ENCODE results near the gene DRC7. TPM values are rescaled to one million over a fixed set of nuclear protein-coding genes. Genes with fewer than 3 reads are reported as not detected.
"Not testable (repeated sequence)": the region's sequence is repeated elsewhere in the genome, so short reads cannot be mapped to it uniquely, and the experiment has no call there.

The DRC7 gene
- total RNA-seq, 1 experiment from 2014 or later = not detected

DNA sequence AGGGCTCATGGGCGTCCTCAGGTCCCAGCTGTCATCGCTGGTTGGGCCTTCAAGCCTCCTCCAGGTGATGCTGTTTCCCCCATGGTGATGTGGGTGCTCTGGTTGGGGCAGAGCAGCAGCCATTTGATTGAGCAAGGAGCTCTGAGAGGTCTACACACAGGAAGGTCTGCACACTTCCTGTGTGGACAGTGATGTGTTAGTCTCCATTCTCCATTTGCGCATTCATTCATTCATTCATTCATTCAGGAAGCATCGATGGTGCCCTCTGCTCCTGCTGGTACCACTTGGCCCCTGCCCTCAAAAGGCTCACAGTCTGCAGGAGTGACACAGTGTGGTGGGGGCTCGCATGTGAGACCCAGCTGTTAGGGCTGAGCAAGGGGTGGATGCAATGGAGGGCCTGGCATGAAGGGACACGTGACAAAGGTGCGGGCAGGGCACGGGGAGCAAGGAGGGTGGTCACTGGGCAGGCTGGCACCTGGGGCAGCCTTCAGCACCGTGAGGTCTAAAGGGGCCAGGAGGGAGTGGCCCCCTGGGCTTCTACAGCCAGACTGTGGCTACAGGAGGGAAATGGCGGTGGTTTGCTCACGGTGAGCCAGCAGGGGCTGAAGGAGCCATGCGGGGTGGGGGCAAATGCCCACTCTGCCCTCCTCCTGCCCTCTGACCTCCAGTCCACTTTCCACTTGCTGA lies 25.0 kb upstream of the DRC7 start:
- H3K4me1 Mint-ChIP-seq (ENCODE audit: insufficient read depth, unreplicated experiment) = no peaks in the 10 kb centered on the region
- H3K27me3 Mint-ChIP-seq (ENCODE audit: insufficient read depth, unreplicated experiment) = peaks cover 20% of the 10 kb centered on the region
- DNase-seq (ENCODE audit: unreplicated experiment) = no peak
- POLR2A ChIA-PET = no interaction called here
- no peaks in the 10 kb centered on the region for H3K9me3 Mint-ChIP-seq (ENCODE audit: unreplicated experiment)
- H3K27ac Mint-ChIP-seq (ENCODE audit: low read depth, unreplicated experiment) = no peak overlapping the region
- intact Hi-C loops (cut with micrococcal nuclease) = no loop called here
- TF ChIP-seq, protein P1, sequence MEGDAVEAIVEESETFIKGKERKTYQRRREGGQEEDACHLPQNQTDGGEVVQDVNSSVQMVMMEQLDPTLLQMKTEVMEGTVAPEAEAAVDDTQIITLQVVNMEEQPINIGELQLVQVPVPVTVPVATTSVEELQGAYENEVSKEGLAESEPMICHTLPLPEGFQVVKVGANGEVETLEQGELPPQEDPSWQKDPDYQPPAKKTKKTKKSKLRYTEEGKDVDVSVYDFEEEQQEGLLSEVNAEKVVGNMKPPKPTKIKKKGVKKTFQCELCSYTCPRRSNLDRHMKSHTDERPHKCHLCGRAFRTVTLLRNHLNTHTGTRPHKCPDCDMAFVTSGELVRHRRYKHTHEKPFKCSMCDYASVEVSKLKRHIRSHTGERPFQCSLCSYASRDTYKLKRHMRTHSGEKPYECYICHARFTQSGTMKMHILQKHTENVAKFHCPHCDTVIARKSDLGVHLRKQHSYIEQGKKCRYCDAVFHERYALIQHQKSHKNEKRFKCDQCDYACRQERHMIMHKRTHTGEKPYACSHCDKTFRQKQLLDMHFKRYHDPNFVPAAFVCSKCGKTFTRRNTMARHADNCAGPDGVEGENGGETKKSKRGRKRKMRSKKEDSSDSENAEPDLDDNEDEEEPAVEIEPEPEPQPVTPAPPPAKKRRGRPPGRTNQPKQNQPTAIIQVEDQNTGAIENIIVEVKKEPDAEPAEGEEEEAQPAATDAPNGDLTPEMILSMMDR (IDR thresholded peaks at IDR 0.05; ENCODE audit: unreplicated experiment) = no peak
- CTCF ChIA-PET = interaction anchor here (0.5 to 1.5 kb wide), 3 partner anchors 20 to 183 kb away, joined by 3 to 7 read pairs (median 3); no protein-coding TSS in a partner anchor
- no TSS peak for BruUV-seq (replicated peaks)
- H3K4me3 Mint-ChIP-seq (ENCODE audit: unreplicated experiment) = no peak overlapping the region
- no peaks in the 10 kb centered on the region for H3K36me3 Mint-ChIP-seq (ENCODE audit: insufficient read depth, unreplicated experiment)

DNA sequence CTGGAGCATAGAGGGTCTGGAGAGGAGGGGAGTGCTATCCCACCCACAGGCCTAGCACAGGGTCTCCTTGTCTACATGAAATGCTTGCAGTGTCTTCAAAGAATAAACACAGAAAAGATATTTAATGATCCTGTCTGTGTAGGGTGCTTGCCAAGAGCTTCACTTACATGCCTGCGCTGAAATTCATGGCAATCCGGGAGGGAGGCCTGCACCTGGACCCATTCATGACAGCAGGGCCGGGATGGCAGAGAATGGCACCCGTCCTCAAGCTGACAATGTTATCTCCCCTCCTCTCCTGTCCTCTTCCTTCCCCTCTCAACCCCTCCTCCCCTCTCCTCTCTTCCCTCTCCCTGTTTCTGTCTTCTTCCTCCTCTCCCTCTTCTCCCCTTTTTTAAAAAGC lies 24.4 kb upstream of the DRC7 start:
- no peak overlapping the region for H3K27ac Mint-ChIP-seq (ENCODE audit: low read depth, unreplicated experiment)
- peaks cover 20% of the 10 kb centered on the region for H3K27me3 Mint-ChIP-seq (ENCODE audit: insufficient read depth, unreplicated experiment)
- H3K4me3 Mint-ChIP-seq (ENCODE audit: unreplicated experiment) = no peak overlapping the region
- POLR2A ChIA-PET = no interaction called here
- CTCF ChIA-PET = interaction anchor here (1.5 kb wide), 1 partner anchor 20 kb away, joined by 7 read pairs; no protein-coding TSS in a partner anchor
- no peaks in the 10 kb centered on the region for H3K9me3 Mint-ChIP-seq (ENCODE audit: unreplicated experiment)
- TF ChIP-seq, protein P1 (IDR thresholded peaks at IDR 0.05; ENCODE audit: unreplicated experiment) = no peak
- H3K36me3 Mint-ChIP-seq (ENCODE audit: insufficient read depth, unreplicated experiment) = no peaks in the 10 kb centered on the region
- intact Hi-C loops (cut with micrococcal nuclease) = no loop called here
- no peaks in the 10 kb centered on the region for H3K4me1 Mint-ChIP-seq (ENCODE audit: insufficient read depth, unreplicated experiment)
- BruUV-seq (replicated peaks) = no TSS peak
- DNase-seq (ENCODE audit: unreplicated experiment) = no peak

DNA sequence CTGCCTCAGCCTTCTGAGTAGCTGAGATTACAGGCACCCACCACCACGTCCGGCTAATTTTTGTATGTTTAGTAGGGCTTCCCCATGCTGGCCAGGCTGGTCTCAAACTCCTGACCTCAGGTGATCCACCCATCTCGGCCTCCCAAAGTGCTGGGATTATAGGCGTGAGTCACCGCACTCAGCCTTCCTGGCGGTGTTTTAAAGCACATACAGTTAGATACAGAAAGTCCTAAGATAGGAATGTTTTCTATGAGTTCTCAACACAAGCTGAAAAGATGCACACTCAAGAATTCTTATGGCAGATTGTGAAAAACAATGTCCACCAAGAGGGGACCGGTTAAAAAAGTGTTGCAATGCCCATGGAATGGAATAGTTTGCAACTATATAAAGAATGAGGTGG lies 23.2 kb upstream of the DRC7 start:
- CTCF ChIA-PET = interaction anchor here (0.6 to 1.7 kb wide), 11 partner anchors 9 to 254 kb away, joined by 3 to 12 read pairs (median 4); no protein-coding TSS in a partner anchor
- H3K27ac Mint-ChIP-seq (ENCODE audit: low read depth, unreplicated experiment); H3K4me3 Mint-ChIP-seq (ENCODE audit: unreplicated experiment); BruUV-seq (replicated peaks); H3K4me1 Mint-ChIP-seq (ENCODE audit: insufficient read depth, unreplicated experiment); intact Hi-C loops (cut with micrococcal nuclease); DNase-seq (ENCODE audit: unreplicated experiment); H3K9me3 Mint-ChIP-seq (ENCODE audit: unreplicated experiment); H3K36me3 Mint-ChIP-seq (ENCODE audit: insufficient read depth, unreplicated experiment); POLR2A ChIA-PET: not testable (repeated sequence)
- peaks cover 20% of the 10 kb centered on the region for H3K27me3 Mint-ChIP-seq (ENCODE audit: insufficient read depth, unreplicated experiment)

DNA sequence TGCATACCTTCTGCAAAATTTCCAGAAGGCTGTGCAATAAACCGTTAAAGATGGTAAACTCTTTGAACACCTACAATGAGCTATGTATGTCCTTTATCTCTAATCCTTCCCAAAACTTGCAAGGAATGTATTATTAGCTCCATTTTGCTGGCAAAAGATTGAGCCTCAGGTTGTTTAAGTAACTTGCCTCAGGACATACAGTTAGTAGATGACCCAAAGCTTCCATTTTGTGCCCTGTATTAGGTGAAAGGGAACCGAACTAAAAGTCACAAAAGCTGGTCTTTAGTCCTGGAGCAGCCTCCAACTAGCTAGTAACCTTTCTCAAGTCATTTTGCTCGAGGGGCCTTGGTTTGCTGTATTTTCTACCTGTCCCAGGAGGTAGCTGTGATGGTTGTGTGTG lies 22.2 kb upstream of the DRC7 start:
- Mint-ChIP-seq H3K36me3 (ENCODE audit: insufficient read depth, unreplicated experiment) (no peaks in the 10 kb centered on the region), H3K4me1 (ENCODE audit: insufficient read depth, unreplicated experiment) (peaks cover 7% of the 10 kb centered on the region), H3K4me3 (ENCODE audit: unreplicated experiment) (no peak overlapping the region), H3K27ac (ENCODE audit: low read depth, unreplicated experiment) (no peak overlapping the region), H3K27me3 (ENCODE audit: insufficient read depth, unreplicated experiment) (peaks cover 20% of the 10 kb centered on the region), H3K9me3 (ENCODE audit: unreplicated experiment) (no peaks in the 10 kb centered on the region)
- TF ChIP-seq, protein P1 (IDR thresholded peaks at IDR 0.05; ENCODE audit: unreplicated experiment) = no peak
- POLR2A ChIA-PET = no interaction called here
- DNase-seq (ENCODE audit: unreplicated experiment) = no peak
- CTCF ChIA-PET = interaction anchor here (0.6 to 1.7 kb wide), 7 partner anchors 10 to 97 kb away, joined by 3 to 12 read pairs (median 4); no protein-coding TSS in a partner anchor
- intact Hi-C loops (cut with micrococcal nuclease) = no loop called here
- BruUV-seq (replicated peaks) = no TSS peak

All from MCF 10A (cell line).